ENCODE results near the gene PIGC.

- TF ChIP-seq POLR2AphosphoS5 (IDR thresholded peaks at IDR 0.05) (no peak), CTCF (IDR thresholded peaks at IDR 0.05) (no peak)
These were observed 8.8 kb upstream of the PIGC start for GRCh38 chr1:172452536-172453152.

Data from stomach (tissue), 4 donors.